ENCODE data around the gene FAM83E.

GRCh38 chr19:48635966-48636858 lies 21.3 kb upstream of the FAM83E start:
- TF ChIP-seq GATA2 (IDR thresholded peaks at IDR 0.05; ENCODE audit: low read depth, low read length) (no peak), GATA3 (IDR thresholded peaks at IDR 0.05; ENCODE audit: low read depth, low read length) (no peak)
